GM12878 (cell line): ENCODE measurements around the gene DNAH17. TPM values are rescaled to one million over a fixed set of nuclear protein-coding genes. Genes with fewer than 3 reads are reported as not detected.
A peak's percentile ranks its signal among the peaks of the same experiment; 100 is the strongest.

Experiments
- ATAC-seq: fragments of 200-7000 bp; cut with Tn5 transposase; 3 replicates; pipeline ENCODE4 v1.9.1; 2020; ENCODE audit warnings: mild to moderate bottlenecking, moderate library complexity
- BruUV-seq: library from RNA; stranded (reverse); fragments of 400-500 nt; replicated peaks from 2 replicates; lab custom pipeline; 2021; lab: Mats Ljungman, UMichigan
- CTCF ChIA-PET: fragments of 300-600 bp; sonication (Branson Sonifier 250); formaldehyde crosslinking; extraction: SDS; loops from one replicate; lab custom pipeline; 2021; ENCODE audit warnings: inconsistent platforms; lab: Yijun Ruan, JAX
- POLR2A ChIA-PET: fragments of 350-600 bp; formaldehyde crosslinking; extraction: SDS; loops from one replicate; lab custom pipeline; 2021; ENCODE audit warnings: inconsistent platforms; lab: Charles Lee
- RAD21 ChIA-PET: fragments of 300-600 bp; sonication (Branson Sonifier 250); formaldehyde crosslinking; loops from one replicate; lab custom pipeline; 2023; ENCODE audit warnings: antibody characterized with exemption; ENCODE audit not compliant: unreplicated experiment; lab: Charles Lee
- SMC1A ChIA-PET: fragments of 300-600 bp; sonication (Branson Sonifier 250); formaldehyde crosslinking; loops from one replicate; lab custom pipeline; 2023; ENCODE audit not compliant: unreplicated experiment, uncharacterized antibody; lab: Charles Lee
- DNase-seq: peaks from one replicate; pipeline ENCODE4 v3.0.0-alpha.2; 2011; ENCODE audit warnings: low read depth, low spot score
- FAIRE-seq: peaks from 3 replicates; lab custom pipeline; 2011; peaks lifted over from hg19 to GRCh38; lab: Jason Lieb, UNC
- H2AFZ ChIP-seq: 2 replicates; pipeline ENCODE4 v1.6.0; 2011; ENCODE audit warnings: low read depth, low read length, control low read depth; ENCODE audit not compliant: control insufficient read depth
- H3K27ac ChIP-seq: 2 replicates; pipeline ENCODE4 v1.5.1; 2011; ENCODE audit warnings: control low read depth; ENCODE audit not compliant: control insufficient read depth, insufficient read depth
- H3K27me3 ChIP-seq, 2 experiments: replicated peaks in 1 of 2; 2 replicates each; pipeline versions ENCODE4 v1.6.0 to v1.6.1; 2011; ENCODE audit warnings: low read length in 1 of 2; ENCODE audit not compliant: control insufficient read depth in 2 of 2, insufficient read depth in 2 of 2
- H3K36me3 ChIP-seq, 2 experiments: 2 replicates each; pipeline ENCODE4 v1.5.1; 2011; ENCODE audit warnings: low read length in 1 of 2; ENCODE audit not compliant: control insufficient read depth in 2 of 2, insufficient read depth in 2 of 2
- H3K4me1 ChIP-seq: 2 replicates; pipeline ENCODE4 v1.6.1; 2011; ENCODE audit warnings: mild to moderate bottlenecking, low read length, moderate library complexity, mixed read lengths; ENCODE audit not compliant: control insufficient read depth, insufficient read depth
- H3K4me2 ChIP-seq: 2 replicates; pipeline ENCODE4 v1.6.0; 2011; ENCODE audit warnings: control low read depth; ENCODE audit not compliant: control insufficient read depth, insufficient read depth
- H3K4me3 ChIP-seq: fragments of 200-600 bp; sonication (generic); 2 replicates; pipeline ENCODE4 v1.5.1; 2016
- H3K79me2 ChIP-seq: 2 replicates; pipeline ENCODE4 v1.6.0; 2011; ENCODE audit warnings: low read length; ENCODE audit not compliant: control insufficient read depth, insufficient read depth
- H3K9ac ChIP-seq: 2 replicates; pipeline ENCODE4 v1.8.0; 2011; ENCODE audit warnings: low read length, control low read depth, mixed read lengths; ENCODE audit not compliant: control insufficient read depth, insufficient read depth
- H3K9me3 ChIP-seq: replicated peaks from 3 replicates; pipeline ENCODE4 v1.5.1; 2011; ENCODE audit warnings: mild to moderate bottlenecking, low read length; ENCODE audit not compliant: control insufficient read depth, insufficient read depth
- H4K20me1 ChIP-seq: 2 replicates; pipeline ENCODE4 v1.6.0; 2011; ENCODE audit not compliant: control insufficient read depth, insufficient read depth
- BCL11A ChIP-seq: IDR thresholded peaks from 2 replicates; pipeline ENCODE4 v1.6.1; 2011; ENCODE audit warnings: low read depth, low read length
- CHD1 ChIP-seq: IDR thresholded peaks from 2 replicates; pipeline ENCODE4 v1.6.1; 2012; ENCODE audit warnings: low read depth, low read length, improper control_type of control experiment
- DPF2 ChIP-seq: fragments of 450-650 bp; IDR thresholded peaks from 2 replicates; pipeline ENCODE4 v1.6.1; 2017; ENCODE audit warnings: mild to moderate bottlenecking
- EZH2 ChIP-seq: IDR thresholded peaks from 2 replicates; pipeline ENCODE4 v1.6.1; 2012; ENCODE audit warnings: low read depth, mild to moderate bottlenecking, control low read depth, inconsistent platforms, low read length, borderline replicate concordance; ENCODE audit not compliant: control insufficient read depth
- FOS ChIP-seq: IDR thresholded peaks from 3 replicates; pipeline ENCODE4 v1.6.1; 2011; ENCODE audit warnings: borderline replicate concordance; ENCODE audit not compliant: insufficient read length; ENCODE audit errors: extremely low read depth
- IKZF1 ChIP-seq: fragments of 450-650 bp; conservative IDR thresholded peaks from 2 replicates; pipeline ENCODE4 v1.6.1; 2017; ENCODE audit warnings: antibody characterized with exemption, mild to moderate bottlenecking
- KAT2A ChIP-seq: conservative IDR thresholded peaks from 2 replicates; pipeline ENCODE4 v1.6.1; 2011; ENCODE audit warnings: low read depth, low read length; ENCODE audit not compliant: control insufficient read depth
- NRF1 ChIP-seq: conservative IDR thresholded peaks from 2 replicates; pipeline ENCODE4 v1.6.1; 2011; ENCODE audit warnings: mild to moderate bottlenecking, low read depth, low read length, improper control_type of control experiment
- POU2F2 ChIP-seq: IDR thresholded peaks from 3 replicates; pipeline ENCODE4 v1.6.1; 2011; ENCODE audit warnings: low read depth, mild to moderate bottlenecking, low read length, borderline replicate concordance
- RAD21 ChIP-seq: IDR thresholded peaks from 2 replicates; pipeline ENCODE4 v1.6.1; 2011; ENCODE audit warnings: mild to moderate bottlenecking, low read depth, low read length, moderate library complexity; ENCODE audit not compliant: insufficient read depth
- SPI1 ChIP-seq: IDR thresholded peaks from 2 replicates; pipeline ENCODE4 v1.6.1; 2011; ENCODE audit warnings: low read depth, mild to moderate bottlenecking, low read length, moderate library complexity, borderline replicate concordance; ENCODE audit not compliant: insufficient read depth
- YBX1 ChIP-seq: fragments of 450-650 bp; IDR thresholded peaks from 2 replicates; pipeline ENCODE4 v1.6.1; 2016; ENCODE audit warnings: antibody characterized with exemption
- ZNF217 ChIP-seq: fragments of 450-650 bp; IDR thresholded peaks from 2 replicates; pipeline ENCODE4 v1.6.1; 2017; ENCODE audit warnings: antibody characterized with exemption, mild to moderate bottlenecking
- WGBS: methylation state at CpG from one replicate; pipeline ENCODE4 v1.1.6; 2016; ENCODE audit warnings: low lambda C conversion rate; ENCODE audit not compliant: insufficient replicate concordance, insufficient coverage; ENCODE audit errors: missing lambda C conversion rate; 5-methylcytosine and 5-hydroxymethylcytosine counted together
- in situ Hi-C: fragments of 300-500 bp; cut with MboI; formaldehyde crosslinking; loops from 9 replicates; pipeline ENCODE4 v1.14.3; 2018; ENCODE audit warnings: mixed read lengths
- intact Hi-C: fragments of 100-400 bp; cut with micrococcal nuclease; formaldehyde crosslinking; loops from one replicate; pipeline ENCODE4 v1.14.2; 2022; ENCODE audit not compliant: unreplicated experiment
- polyA plus RNA-seq, 11 experiments: library from polyadenylated mRNA; depleted of rRNA in 4 of 11; unstranded in 6 of 11; stranded (reverse) in 5 of 11; fragments of >200 nt; fragmentation: Nextera tagmentation in 4 of 11; fragmentation: Illumina TruSeq in 1 of 11; extraction: Ambion mirVana in 4 of 11; extraction: Trizol in 1 of 11; gene quantifications; 1 replicate in 1 of 11; 2 replicates in 10 of 11; pipeline versions ENCODE4 v1.2.1 to v1.2.3, GENCODE V29; 2011 to 2016; ENCODE audit warnings: inconsistent platforms in 2 of 11, missing spikeins in 2 of 11, low read depth in 1 of 11
- total RNA-seq, 4 experiments: library from RNA; depleted of rRNA in 3 of 4; stranded (reverse); fragments of >200 nt in 3 of 4; fragmentation: Illumina TruSeq in 1 of 4; extraction: Trizol in 1 of 4; gene quantifications; 2 replicates each; pipeline versions ENCODE4 v1.2.1 to v1.2.3, GENCODE V29; 2013 to 2021
- TF ChIP-seq, protein P1 (sequence below): fragments of 450-650 bp; IDR thresholded peaks from 2 replicates; pipeline ENCODE4 v1.6.1; 2014; ENCODE audit warnings: mild to moderate bottlenecking
- TF ChIP-seq, protein P2 (sequence below): fragments of 150-350 bp; IDR thresholded peaks from 2 replicates; pipeline ENCODE4 v1.6.1; 2014; ENCODE audit warnings: mild to moderate bottlenecking, low read depth, low read length

DNAH17 gene
- total and polyA plus RNA-seq, 10 of the 15 experiments (the other 5 are each of a cell fraction or from before 2014, with no cell fraction given), result 0.16 to 2.9 (median 0.56) TPM

DNA sequence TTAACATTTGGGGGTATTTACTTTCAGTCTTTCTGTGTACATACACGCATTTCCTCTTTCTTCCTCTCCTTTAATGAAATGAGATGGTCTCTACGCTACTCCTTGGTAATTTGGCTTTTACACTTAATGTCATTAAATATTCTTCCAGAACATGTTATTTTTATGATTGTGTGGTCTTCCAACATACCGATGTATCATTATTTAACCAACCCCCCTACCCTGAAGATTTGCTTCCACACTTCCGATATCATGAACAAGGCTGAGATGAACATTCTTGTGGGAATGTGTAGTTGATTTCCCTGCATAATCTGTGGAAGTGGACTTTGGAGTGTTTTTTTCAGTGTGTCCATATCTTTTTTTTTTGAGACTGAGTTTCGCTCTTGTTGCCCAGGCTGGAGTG is 201.0 kb downstream of the DNAH17 start:
- no peak overlapping the region for H3K4me2 ChIP-seq
- TF ChIP-seq POU2F2 (no peak), NRF1 (no peak), EZH2 (no peak), SPI1 (peak; percentile 47; the same call in 1 of the 2 replicates)
- TF ChIP-seq, all 136 proteins: peak for 1

DNA sequence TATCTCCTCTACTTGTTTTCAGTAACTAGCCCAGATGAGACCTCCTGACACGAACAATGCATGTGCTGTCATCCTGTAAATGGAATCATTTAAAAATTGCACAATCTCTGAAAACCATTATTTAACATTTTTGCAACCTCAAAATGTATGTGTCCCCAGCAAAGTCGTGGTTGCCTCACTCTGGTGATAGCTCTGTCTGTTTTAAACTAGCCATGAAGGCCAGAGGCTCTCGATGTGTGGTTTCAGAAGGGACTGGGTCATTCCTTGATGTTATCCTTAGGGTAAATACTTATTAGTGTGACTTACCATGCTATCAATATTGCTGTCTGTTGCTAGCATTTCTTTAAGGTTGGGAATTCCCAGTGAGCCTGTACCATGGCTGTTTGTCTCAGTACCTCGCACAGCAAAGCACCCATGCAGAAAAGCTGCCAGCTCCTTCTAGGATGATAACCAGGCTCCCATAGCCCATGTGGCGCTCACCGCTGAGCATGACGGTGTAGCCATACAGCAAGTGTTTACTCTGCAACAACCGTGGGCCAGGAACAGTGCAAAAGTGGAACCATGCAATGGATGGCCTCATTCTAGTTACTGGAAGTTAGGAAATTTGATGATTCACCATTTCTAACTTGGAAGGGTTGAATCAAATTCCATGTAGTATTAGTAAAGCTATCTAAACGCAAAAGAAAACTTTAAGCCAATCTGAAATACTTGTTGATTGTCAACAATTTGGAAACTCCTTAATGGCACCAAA is 201.6 kb downstream of the DNAH17 start:
- ChIA-PET CTCF (interaction anchor here (1.4 to 2.7 kb wide), 2 partner anchors 11 to 15 kb away, joined by 5 to 9 read pairs; no protein-coding TSS in a partner anchor), SMC1A (interaction anchor here (1.5 kb wide), 1 partner anchor 63 kb away, joined by 4 read pairs; no protein-coding TSS in a partner anchor), POLR2A (no interaction called here), RAD21 (interaction anchor here (1.5 kb wide), 1 partner anchor 9 kb away, joined by 4 read pairs; no protein-coding TSS in a partner anchor)
- Histone ChIP-seq H3K36me3 (no peaks in the 10 kb centered on the region), H4K20me1 (no peaks in the 10 kb centered on the region), H3K4me1 (peaks cover 19% of the 10 kb centered on the region), H3K4me2 (no peak overlapping the region), H2AFZ (no peak overlapping the region), H3K9ac (no peak overlapping the region), H3K79me2 (peaks cover 25% of the 10 kb centered on the region), H3K27me3 (no peaks in the 10 kb centered on the region), H3K4me3 (no peak overlapping the region), H3K27ac (no peak overlapping the region), H3K9me3 (no peaks in the 10 kb centered on the region)
- ATAC-seq (no peak), DNase-seq (no peak), FAIRE-seq (no peak)
- in situ Hi-C loops (no loop called here), intact Hi-C loops (no loop called here)
- no peak for TF ChIP-seq DPF2
- no peak for TF ChIP-seq RAD21
- TF ChIP-seq YBX1, result no peak
- TF ChIP-seq CHD1, result no peak
- TF ChIP-seq KAT2A, result no peak
- no peak for TF ChIP-seq ZNF217
- no peak for TF ChIP-seq BCL11A
- TF ChIP-seq, protein P1, sequence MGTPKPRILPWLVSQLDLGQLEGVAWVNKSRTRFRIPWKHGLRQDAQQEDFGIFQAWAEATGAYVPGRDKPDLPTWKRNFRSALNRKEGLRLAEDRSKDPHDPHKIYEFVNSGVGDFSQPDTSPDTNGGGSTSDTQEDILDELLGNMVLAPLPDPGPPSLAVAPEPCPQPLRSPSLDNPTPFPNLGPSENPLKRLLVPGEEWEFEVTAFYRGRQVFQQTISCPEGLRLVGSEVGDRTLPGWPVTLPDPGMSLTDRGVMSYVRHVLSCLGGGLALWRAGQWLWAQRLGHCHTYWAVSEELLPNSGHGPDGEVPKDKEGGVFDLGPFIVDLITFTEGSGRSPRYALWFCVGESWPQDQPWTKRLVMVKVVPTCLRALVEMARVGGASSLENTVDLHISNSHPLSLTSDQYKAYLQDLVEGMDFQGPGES, result no peak
- TF ChIP-seq, protein P2, sequence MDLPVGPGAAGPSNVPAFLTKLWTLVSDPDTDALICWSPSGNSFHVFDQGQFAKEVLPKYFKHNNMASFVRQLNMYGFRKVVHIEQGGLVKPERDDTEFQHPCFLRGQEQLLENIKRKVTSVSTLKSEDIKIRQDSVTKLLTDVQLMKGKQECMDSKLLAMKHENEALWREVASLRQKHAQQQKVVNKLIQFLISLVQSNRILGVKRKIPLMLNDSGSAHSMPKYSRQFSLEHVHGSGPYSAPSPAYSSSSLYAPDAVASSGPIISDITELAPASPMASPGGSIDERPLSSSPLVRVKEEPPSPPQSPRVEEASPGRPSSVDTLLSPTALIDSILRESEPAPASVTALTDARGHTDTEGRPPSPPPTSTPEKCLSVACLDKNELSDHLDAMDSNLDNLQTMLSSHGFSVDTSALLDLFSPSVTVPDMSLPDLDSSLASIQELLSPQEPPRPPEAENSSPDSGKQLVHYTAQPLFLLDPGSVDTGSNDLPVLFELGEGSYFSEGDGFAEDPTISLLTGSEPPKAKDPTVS, result no peak
- no peak for TF ChIP-seq FOS
- no peak for TF ChIP-seq IKZF1
- no TSS peak for BruUV-seq
- 46% methylated on average over 9 of the region's 9 CpGs for WGBS

More for the DNA sequence above, 201.0 kb downstream of the DNAH17 start:
- peak; percentile 65 for FAIRE-seq
- ChIA-PET RAD21 (interaction anchor here (1.0 to 1.5 kb wide), 2 partner anchors 9 to 126 kb away, joined by 3 to 4 read pairs; no protein-coding TSS in a partner anchor), SMC1A (interaction anchor here (1.5 kb wide), 1 partner anchor 64 kb away, joined by 4 read pairs; no protein-coding TSS in a partner anchor), CTCF (interaction anchor here (0.7 to 2.7 kb wide), 4 partner anchors 11 to 125 kb away, joined by 3 to 9 read pairs (median 4); no protein-coding TSS in a partner anchor), POLR2A (no interaction called here)
- 56% methylated on average over 4 of the region's 5 CpGs for WGBS
- no peak for DNase-seq
- H3K27me3 ChIP-seq, result no peaks in the 10 kb centered on the region
- no peak overlapping the region for H3K27ac ChIP-seq
- no peak overlapping the region for H2AFZ ChIP-seq
- no peaks in the 10 kb centered on the region for H3K36me3 ChIP-seq
- peaks cover 23% of the 10 kb centered on the region for H3K4me1 ChIP-seq
- intact Hi-C loops, result no loop called here
- H3K9ac ChIP-seq, result no peak overlapping the region
- in situ Hi-C loops, result no loop called here
- no TSS peak for BruUV-seq
- H3K79me2 ChIP-seq, result peaks cover 31% of the 10 kb centered on the region
- ATAC-seq, result no peak
- no peaks in the 10 kb centered on the region for H3K9me3 ChIP-seq
- no peaks in the 10 kb centered on the region for H4K20me1 ChIP-seq
- H3K4me3 ChIP-seq, result no peak overlapping the region
